ENCODE results near the gene PDE2A.

PDE2A gene

GRCh38 chr11:72661486-72661885 is 12.7 kb downstream of the PDE2A start:
- in situ Hi-C loops (cut with HindIII; ENCODE audit: low sequenced_read_pairs): loop anchor here (25.0 kb wide), 1 partner anchor 526 kb away; no protein-coding TSS in a partner anchor

- in situ Hi-C loops (cut with HindIII; ENCODE audit: low sequenced_read_pairs): loop anchor here (5.0 to 25.0 kb wide), 9 partner anchors 42 to 528 kb away; partner anchors contain the start of genes PHOX2A and STARD10
These were observed 15.1 kb downstream of the PDE2A start for GRCh38 chr11:72658989-72659640.

GRCh38 chr11:72657411-72658100 is 16.7 kb downstream of the PDE2A start:
- in situ Hi-C loops (cut with HindIII; ENCODE audit: low sequenced_read_pairs): loop anchor here (5.0 to 25.0 kb wide), 9 partner anchors 40 to 530 kb away; partner anchors contain the start of genes PHOX2A and STARD10

GRCh38 chr11:72655896-72656464 is 18.2 kb downstream of the PDE2A start:
- in situ Hi-C loops (cut with HindIII; ENCODE audit: low sequenced_read_pairs): loop anchor here (5.0 to 25.0 kb wide), 9 partner anchors 39 to 531 kb away; partner anchors contain the start of genes PHOX2A and STARD10

- in situ Hi-C loops (cut with HindIII; ENCODE audit: low sequenced_read_pairs): loop anchor here (5.0 to 25.0 kb wide), 9 partner anchors 38 to 532 kb away; partner anchors contain the start of genes PHOX2A and STARD10
These were observed 19.2 kb downstream of the PDE2A start for GRCh38 chr11:72655014-72655413.

- in situ Hi-C loops (cut with HindIII; ENCODE audit: low sequenced_read_pairs): loop anchor here (5.0 to 25.0 kb wide), 7 partner anchors 39 to 534 kb away; partner anchors contain the start of genes PHOX2A and STARD10
These were observed 20.6 kb downstream of the PDE2A start for GRCh38 chr11:72653649-72654048.

GRCh38 chr11:72652873-72653630 is 21.2 kb downstream of the PDE2A start:
- in situ Hi-C loops (cut with HindIII; ENCODE audit: low sequenced_read_pairs): loop anchor here (5.0 to 25.0 kb wide), 7 partner anchors 39 to 534 kb away; partner anchors contain the start of genes PHOX2A and STARD10

- in situ Hi-C loops (cut with HindIII; ENCODE audit: low sequenced_read_pairs): loop anchor here (5.0 to 25.0 kb wide), 7 partner anchors 40 to 535 kb away; partner anchors contain the start of genes PHOX2A and STARD10
These were observed 22.1 kb downstream of the PDE2A start for GRCh38 chr11:72652133-72652532.

GRCh38 chr11:72649215-72649976 is 24.8 kb downstream of the PDE2A start:
- in situ Hi-C loops (cut with HindIII; ENCODE audit: low sequenced_read_pairs): loop anchor here (5.0 kb wide), 1 partner anchor 62 kb away; no protein-coding TSS in a partner anchor

GRCh38 chr11:72648384-72649136 is 25.7 kb downstream of the PDE2A start:
- in situ Hi-C loops (cut with HindIII; ENCODE audit: low sequenced_read_pairs): loop anchor here (5.0 kb wide), 1 partner anchor 61 kb away; no protein-coding TSS in a partner anchor

- in situ Hi-C loops (cut with HindIII; ENCODE audit: low sequenced_read_pairs): loop anchor here (5.0 kb wide), 1 partner anchor 61 kb away; no protein-coding TSS in a partner anchor
These were observed 26.3 kb downstream of the PDE2A start for GRCh38 chr11:72647882-72648281.

- in situ Hi-C loops (cut with HindIII; ENCODE audit: low sequenced_read_pairs): loop anchor here (5.0 kb wide), 1 partner anchor 59 kb away; no protein-coding TSS in a partner anchor
These were observed 27.8 kb downstream of the PDE2A start for GRCh38 chr11:72646472-72646871.

- in situ Hi-C loops (cut with HindIII; ENCODE audit: low sequenced_read_pairs): loop anchor here (5.0 kb wide), 1 partner anchor 59 kb away; no protein-coding TSS in a partner anchor
These were observed 28.2 kb downstream of the PDE2A start for GRCh38 chr11:72646024-72646423.

GRCh38 chr11:72643547-72643946 is 30.7 kb downstream of the PDE2A start:
- in situ Hi-C loops (cut with HindIII; ENCODE audit: low sequenced_read_pairs): no loop called here

- in situ Hi-C loops (cut with HindIII; ENCODE audit: low sequenced_read_pairs): no loop called here
These were observed 31.2 kb downstream of the PDE2A start for GRCh38 chr11:72642884-72643522.

- in situ Hi-C loops (cut with HindIII; ENCODE audit: low sequenced_read_pairs): no loop called here
These were observed 32.0 kb downstream of the PDE2A start for GRCh38 chr11:72642043-72642883.

- in situ Hi-C loops (cut with HindIII; ENCODE audit: low sequenced_read_pairs): no loop called here
These were observed 32.6 kb downstream of the PDE2A start for GRCh38 chr11:72641522-72642042.
